Activated T-cell treated with anti-CD3 and anti-CD28 coated beads, Interleukin-2, amount 50 U/mL, for 24 hours (primary cell): Measurements from ENCODE around the gene PBX3.
A peak's percentile ranks its signal among the peaks of the same experiment; 100 is the strongest.

Experiments
- DNase-seq: peaks from one replicate; pipeline ENCODE4 v3.0.0-alpha.2; 2020
- H3K27ac Mint-ChIP-seq: 2 replicates; pipeline ENCODE4 v1.8.0; 2020; ENCODE audit warnings: mild to moderate bottlenecking, mixed read lengths
- H3K27me3 Mint-ChIP-seq: 2 replicates; pipeline ENCODE4 v1.8.0; 2020; ENCODE audit warnings: mixed read lengths
- H3K36me3 Mint-ChIP-seq: 2 replicates; pipeline ENCODE4 v1.8.0; 2020; ENCODE audit warnings: low read depth, mixed read lengths
- H3K4me1 Mint-ChIP-seq: 2 replicates; pipeline ENCODE4 v1.8.0; 2020; ENCODE audit warnings: low read depth, mixed read lengths
- H3K4me3 Mint-ChIP-seq: 2 replicates; pipeline ENCODE4 v1.8.0; 2020; ENCODE audit warnings: mild to moderate bottlenecking, moderate library complexity, mixed read lengths
- H3K9me3 Mint-ChIP-seq: 2 replicates; pipeline ENCODE4 v1.8.0; 2020; ENCODE audit warnings: mixed read lengths

Gene PBX3

GRCh38 chr9:125985998-125986655, 239.0 kb downstream of the PBX3 start:
- no peak overlapping the region for H3K4me3 Mint-ChIP-seq
- DNase-seq, result peak; percentile 13
- no peaks in the 10 kb centered on the region for H3K36me3 Mint-ChIP-seq
- H3K4me1 Mint-ChIP-seq, result no peaks in the 10 kb centered on the region
- H3K9me3 Mint-ChIP-seq, result peaks cover 1% of the 10 kb centered on the region
- no peak overlapping the region for H3K27ac Mint-ChIP-seq
- peaks cover 25% of the 10 kb centered on the region for H3K27me3 Mint-ChIP-seq

GRCh38 chr9:125986966-125987365, 239.8 kb downstream of the PBX3 start:
- H3K9me3 Mint-ChIP-seq, result no peaks in the 10 kb centered on the region
- no peak overlapping the region for H3K27ac Mint-ChIP-seq
- H3K27me3 Mint-ChIP-seq, result peaks cover 20% of the 10 kb centered on the region
- no peak overlapping the region for H3K4me3 Mint-ChIP-seq
- DNase-seq, result peak; percentile 11
- H3K4me1 Mint-ChIP-seq, result no peaks in the 10 kb centered on the region
- no peaks in the 10 kb centered on the region for H3K36me3 Mint-ChIP-seq

- Mint-ChIP-seq H3K4me1 (no peaks in the 10 kb centered on the region), H3K27me3 (peaks cover 16% of the 10 kb centered on the region), H3K36me3 (no peaks in the 10 kb centered on the region), H3K4me3 (no peak overlapping the region), H3K9me3 (no peaks in the 10 kb centered on the region), H3K27ac (no peak overlapping the region)
- DNase-seq, result peak; percentile 8
Observed at GRCh38 chr9:125987420-125987819, 240.2 kb downstream of the PBX3 start.

- Mint-ChIP-seq H3K4me1 (no peaks in the 10 kb centered on the region), H3K27me3 (peaks cover 4% of the 10 kb centered on the region), H3K27ac (no peak overlapping the region), H3K36me3 (no peaks in the 10 kb centered on the region), H3K4me3 (no peak overlapping the region), H3K9me3 (no peaks in the 10 kb centered on the region)
- DNase-seq, result peak; percentile 21
Observed at GRCh38 chr9:125988479-125989050, 241.4 kb downstream of the PBX3 start.

- H3K4me3 Mint-ChIP-seq, result no peak overlapping the region
- no peaks in the 10 kb centered on the region for H3K36me3 Mint-ChIP-seq
- no peaks in the 10 kb centered on the region for H3K27me3 Mint-ChIP-seq
- peak; percentile 17 for DNase-seq
- no peaks in the 10 kb centered on the region for H3K9me3 Mint-ChIP-seq
- no peak overlapping the region for H3K27ac Mint-ChIP-seq
- H3K4me1 Mint-ChIP-seq, result no peaks in the 10 kb centered on the region
Observed at GRCh38 chr9:125989090-125989501, 241.9 kb downstream of the PBX3 start.

- Mint-ChIP-seq H3K36me3 (no peaks in the 10 kb centered on the region), H3K4me3 (no peak overlapping the region), H3K27me3 (no peaks in the 10 kb centered on the region), H3K27ac (no peak overlapping the region), H3K9me3 (no peaks in the 10 kb centered on the region), H3K4me1 (no peaks in the 10 kb centered on the region)
- DNase-seq, result peak; percentile 11
Observed at GRCh38 chr9:125989524-125990180, 242.5 kb downstream of the PBX3 start.

- no peak overlapping the region for H3K4me3 Mint-ChIP-seq
Observed at GRCh38 chr9:125990186-125990792, 243.1 kb downstream of the PBX3 start.

GRCh38 chr9:125990793-125991220, 243.6 kb downstream of the PBX3 start:
- Mint-ChIP-seq H3K27me3 (no peaks in the 10 kb centered on the region), H3K27ac (no peak overlapping the region), H3K9me3 (no peaks in the 10 kb centered on the region), H3K4me3 (no peak overlapping the region), H3K4me1 (no peaks in the 10 kb centered on the region), H3K36me3 (no peaks in the 10 kb centered on the region)
- peak; percentile 21 for DNase-seq

More at GRCh38 chr9:125990186-125990792, 243.1 kb downstream of the PBX3 start:
- Mint-ChIP-seq H3K27me3 (no peaks in the 10 kb centered on the region), H3K9me3 (no peaks in the 10 kb centered on the region), H3K27ac (no peak overlapping the region), H3K36me3 (no peaks in the 10 kb centered on the region), H3K4me1 (no peaks in the 10 kb centered on the region)
- peak; percentile 13 for DNase-seq

- Mint-ChIP-seq H3K4me1 (no peaks in the 10 kb centered on the region), H3K27ac (no peak overlapping the region), H3K4me3 (no peak overlapping the region), H3K9me3 (no peaks in the 10 kb centered on the region), H3K36me3 (no peaks in the 10 kb centered on the region), H3K27me3 (peaks cover 6% of the 10 kb centered on the region)
- DNase-seq, result peak; percentile 12
Observed at GRCh38 chr9:125991886-125992529, 244.8 kb downstream of the PBX3 start.

GRCh38 chr9:125992557-125992956, 245.4 kb downstream of the PBX3 start:
- no peaks in the 10 kb centered on the region for H3K4me1 Mint-ChIP-seq
- H3K27me3 Mint-ChIP-seq, result peaks cover 6% of the 10 kb centered on the region
- no peak overlapping the region for H3K4me3 Mint-ChIP-seq
- H3K9me3 Mint-ChIP-seq, result no peaks in the 10 kb centered on the region
- no peak for DNase-seq
- H3K36me3 Mint-ChIP-seq, result no peaks in the 10 kb centered on the region
- no peak overlapping the region for H3K27ac Mint-ChIP-seq

- Mint-ChIP-seq H3K27ac (no peak overlapping the region), H3K4me1 (no peaks in the 10 kb centered on the region), H3K27me3 (peaks cover 6% of the 10 kb centered on the region), H3K9me3 (no peaks in the 10 kb centered on the region), H3K4me3 (no peak overlapping the region), H3K36me3 (no peaks in the 10 kb centered on the region)
- DNase-seq, result no peak
Observed at GRCh38 chr9:125993466-125993865, 246.3 kb downstream of the PBX3 start.

GRCh38 chr9:125994066-125994943, 247.1 kb downstream of the PBX3 start:
- no peak overlapping the region for H3K27ac Mint-ChIP-seq
- no peak for DNase-seq
- H3K27me3 Mint-ChIP-seq, result peaks cover 6% of the 10 kb centered on the region
- no peaks in the 10 kb centered on the region for H3K36me3 Mint-ChIP-seq
- H3K4me1 Mint-ChIP-seq, result no peaks in the 10 kb centered on the region
- H3K9me3 Mint-ChIP-seq, result no peaks in the 10 kb centered on the region
- H3K4me3 Mint-ChIP-seq, result no peak overlapping the region

GRCh38 chr9:125995006-125995405, 247.8 kb downstream of the PBX3 start:
- Mint-ChIP-seq H3K4me1 (no peaks in the 10 kb centered on the region), H3K36me3 (no peaks in the 10 kb centered on the region), H3K27me3 (peaks cover 6% of the 10 kb centered on the region), H3K4me3 (no peak overlapping the region), H3K9me3 (no peaks in the 10 kb centered on the region), H3K27ac (no peak overlapping the region)
- DNase-seq, result no peak

GRCh38 chr9:125995706-125996105, 248.5 kb downstream of the PBX3 start:
- Mint-ChIP-seq H3K36me3 (no peaks in the 10 kb centered on the region), H3K9me3 (no peaks in the 10 kb centered on the region), H3K4me3 (no peak overlapping the region), H3K4me1 (no peaks in the 10 kb centered on the region), H3K27me3 (peaks cover 6% of the 10 kb centered on the region), H3K27ac (no peak overlapping the region)
- DNase-seq, result no peak
